Panc1 (cell line): Measurements from ENCODE around the gene RBL2. TPM values are rescaled to one million over a fixed set of nuclear protein-coding genes. Genes with fewer than 3 reads are reported as not detected.

Source experiments
- ATAC-seq: fragments of 200-7000 bp; cut with Tn5 transposase; 2 replicates; pipeline ENCODE4 v1.9.1; 2020; ENCODE audit warnings: mild to moderate bottlenecking, moderate library complexity
- BruUV-seq: library from RNA; stranded (reverse); fragments of 400-500 nt; replicated peaks from 2 replicates; lab custom pipeline; 2021; lab: Mats Ljungman, UMichigan
- CTCF ChIA-PET: fragments of 300-600 bp; sonication (Branson Sonifier 250); formaldehyde crosslinking; loops from one replicate; lab custom pipeline; 2022; ENCODE audit warnings: antibody characterized with exemption; lab: Charles Lee
- POLR2A ChIA-PET: fragments of 300-600 bp; sonication (Branson Sonifier 250); formaldehyde crosslinking; loops from one replicate; lab custom pipeline; 2022; ENCODE audit warnings: antibody characterized with exemption; lab: Charles Lee
- DNase-seq: peaks from one replicate; pipeline ENCODE4 v3.0.0-alpha.2; 2010; ENCODE audit warnings: low read depth, low spot score
- H3K27ac ChIP-seq: 2 replicates; pipeline ENCODE4 v1.5.1; 2011; ENCODE audit warnings: mild to moderate bottlenecking, low read length, inconsistent platforms
- H3K27me3 ChIP-seq: fragments of 200-500 bp; sonication (Bioruptor generic); 2 replicates; pipeline ENCODE4 v1.6.0; 2014; ENCODE audit warnings: low read length, inconsistent platforms; ENCODE audit not compliant: control insufficient read depth, insufficient read depth
- H3K36me3 ChIP-seq: fragments of 200-500 bp; sonication (Bioruptor generic); 2 replicates; pipeline ENCODE4 v1.5.1; 2014; ENCODE audit warnings: inconsistent platforms, mild to moderate bottlenecking, low read length, moderate library complexity; ENCODE audit not compliant: control insufficient read depth, insufficient read depth
- H3K4me1 ChIP-seq: 2 replicates; pipeline ENCODE4 v1.5.1; 2011; ENCODE audit warnings: inconsistent platforms, mild to moderate bottlenecking, low read length, moderate library complexity; ENCODE audit not compliant: control insufficient read depth, insufficient read depth
- H3K4me3 ChIP-seq, 2 experiments: 2 replicates each; pipeline ENCODE4 v1.5.1; 2011 to 2012; ENCODE audit warnings: low read depth in 2 of 2, low read length in 2 of 2, mild to moderate bottlenecking in 2 of 2, inconsistent platforms in 1 of 2, moderate library complexity in 1 of 2
- H3K9me3 ChIP-seq: fragments of 200-500 bp; sonication (Bioruptor generic); 2 replicates; pipeline ENCODE4 v1.5.1; 2014; ENCODE audit warnings: low read depth, mild to moderate bottlenecking, inconsistent platforms, low read length, moderate library complexity; ENCODE audit not compliant: control insufficient read depth, insufficient read depth
- POLR2AphosphoS5 ChIP-seq: IDR thresholded peaks from 2 replicates; pipeline ENCODE4 v1.6.1; 2012; ENCODE audit warnings: mild to moderate bottlenecking, low read depth, low read length, moderate library complexity
- SIN3A ChIP-seq: IDR thresholded peaks from 2 replicates; pipeline ENCODE4 v1.6.1; 2012; ENCODE audit warnings: low read depth, mild to moderate bottlenecking, low read length, moderate library complexity, borderline replicate concordance; ENCODE audit not compliant: insufficient read depth
- TCF7L2 ChIP-seq: IDR thresholded peaks from 2 replicates; pipeline ENCODE4 v1.6.1; 2011; ENCODE audit warnings: mild to moderate bottlenecking, low read depth, low read length, inconsistent platforms
- in situ Hi-C: cut with HindIII; loops from 2 replicates; pipeline ENCODE4 v1.10.0; 2016; ENCODE audit warnings: low sequenced_read_pairs, low pct_unique_long_range_greater_than_20kb
- intact Hi-C: fragments of 100-400 bp; cut with micrococcal nuclease; formaldehyde crosslinking; loops from one replicate; pipeline ENCODE4 v1.10.0; 2022; ENCODE audit not compliant: unreplicated experiment
- total RNA-seq: library from RNA; stranded (reverse); gene quantifications from one replicate; pipeline ENCODE4 v1.2.1, GENCODE V29; 2021; ENCODE audit not compliant: unreplicated experiment
- TF ChIP-seq, protein P1 (sequence below): fragments of 450-650 bp; IDR thresholded peaks from 2 replicates; pipeline ENCODE4 v1.5.1; 2017; ENCODE audit warnings: mild to moderate bottlenecking
- TF ChIP-seq, protein P2 (sequence below), 2 experiments: IDR thresholded peaks; 2 replicates each; pipeline ENCODE4 v1.6.1; 2011 to 2012; ENCODE audit warnings: low read depth in 2 of 2, control low read depth in 1 of 2, low read length in 1 of 2, mild to moderate bottlenecking in 1 of 2, moderate library complexity in 1 of 2; ENCODE audit not compliant: insufficient read depth in 1 of 2

The RBL2 gene
- total RNA-seq, 1 experiment from 2014 or later: 28.9 TPM

DNA sequence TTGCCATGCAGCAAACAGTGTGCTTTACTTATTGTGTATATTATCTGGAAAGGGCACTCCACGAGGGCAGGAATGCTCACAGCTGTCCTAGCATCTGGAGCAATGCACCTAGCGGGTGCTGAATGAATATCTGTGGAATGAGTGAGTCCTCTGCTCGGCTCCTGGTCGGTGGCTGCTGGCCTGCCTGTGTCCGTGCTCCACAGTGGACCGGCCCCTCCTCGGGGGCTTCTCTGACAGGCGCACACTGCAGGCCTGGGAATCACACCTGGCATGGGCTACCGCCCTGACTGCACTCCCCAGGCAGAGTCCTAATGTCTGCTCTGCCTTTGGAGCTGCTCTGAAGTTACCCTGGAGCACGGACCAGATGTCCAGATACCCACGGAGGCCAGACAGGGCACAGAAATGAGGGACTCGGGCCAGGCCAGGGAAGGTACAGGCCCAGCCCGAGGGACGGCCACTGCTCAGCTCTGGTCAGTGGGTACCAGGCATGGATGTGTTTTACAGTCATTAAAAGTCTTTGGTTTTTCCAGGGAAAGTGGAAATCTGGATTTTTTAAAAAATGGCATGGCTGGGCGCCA is 89.8 kb downstream of the RBL2 start:
- DNase-seq (no peak), ATAC-seq (no peak)
- no TSS peak for BruUV-seq
- H3K36me3 ChIP-seq: no peaks in the 10 kb centered on the region
- intact Hi-C loops (no loop called here), in situ Hi-C loops (no loop called here)
- ChIA-PET POLR2A (no interaction called here), CTCF (no interaction called here)
- TF ChIP-seq, protein P1, sequence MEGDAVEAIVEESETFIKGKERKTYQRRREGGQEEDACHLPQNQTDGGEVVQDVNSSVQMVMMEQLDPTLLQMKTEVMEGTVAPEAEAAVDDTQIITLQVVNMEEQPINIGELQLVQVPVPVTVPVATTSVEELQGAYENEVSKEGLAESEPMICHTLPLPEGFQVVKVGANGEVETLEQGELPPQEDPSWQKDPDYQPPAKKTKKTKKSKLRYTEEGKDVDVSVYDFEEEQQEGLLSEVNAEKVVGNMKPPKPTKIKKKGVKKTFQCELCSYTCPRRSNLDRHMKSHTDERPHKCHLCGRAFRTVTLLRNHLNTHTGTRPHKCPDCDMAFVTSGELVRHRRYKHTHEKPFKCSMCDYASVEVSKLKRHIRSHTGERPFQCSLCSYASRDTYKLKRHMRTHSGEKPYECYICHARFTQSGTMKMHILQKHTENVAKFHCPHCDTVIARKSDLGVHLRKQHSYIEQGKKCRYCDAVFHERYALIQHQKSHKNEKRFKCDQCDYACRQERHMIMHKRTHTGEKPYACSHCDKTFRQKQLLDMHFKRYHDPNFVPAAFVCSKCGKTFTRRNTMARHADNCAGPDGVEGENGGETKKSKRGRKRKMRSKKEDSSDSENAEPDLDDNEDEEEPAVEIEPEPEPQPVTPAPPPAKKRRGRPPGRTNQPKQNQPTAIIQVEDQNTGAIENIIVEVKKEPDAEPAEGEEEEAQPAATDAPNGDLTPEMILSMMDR: no peak
- TF ChIP-seq, protein P2, sequence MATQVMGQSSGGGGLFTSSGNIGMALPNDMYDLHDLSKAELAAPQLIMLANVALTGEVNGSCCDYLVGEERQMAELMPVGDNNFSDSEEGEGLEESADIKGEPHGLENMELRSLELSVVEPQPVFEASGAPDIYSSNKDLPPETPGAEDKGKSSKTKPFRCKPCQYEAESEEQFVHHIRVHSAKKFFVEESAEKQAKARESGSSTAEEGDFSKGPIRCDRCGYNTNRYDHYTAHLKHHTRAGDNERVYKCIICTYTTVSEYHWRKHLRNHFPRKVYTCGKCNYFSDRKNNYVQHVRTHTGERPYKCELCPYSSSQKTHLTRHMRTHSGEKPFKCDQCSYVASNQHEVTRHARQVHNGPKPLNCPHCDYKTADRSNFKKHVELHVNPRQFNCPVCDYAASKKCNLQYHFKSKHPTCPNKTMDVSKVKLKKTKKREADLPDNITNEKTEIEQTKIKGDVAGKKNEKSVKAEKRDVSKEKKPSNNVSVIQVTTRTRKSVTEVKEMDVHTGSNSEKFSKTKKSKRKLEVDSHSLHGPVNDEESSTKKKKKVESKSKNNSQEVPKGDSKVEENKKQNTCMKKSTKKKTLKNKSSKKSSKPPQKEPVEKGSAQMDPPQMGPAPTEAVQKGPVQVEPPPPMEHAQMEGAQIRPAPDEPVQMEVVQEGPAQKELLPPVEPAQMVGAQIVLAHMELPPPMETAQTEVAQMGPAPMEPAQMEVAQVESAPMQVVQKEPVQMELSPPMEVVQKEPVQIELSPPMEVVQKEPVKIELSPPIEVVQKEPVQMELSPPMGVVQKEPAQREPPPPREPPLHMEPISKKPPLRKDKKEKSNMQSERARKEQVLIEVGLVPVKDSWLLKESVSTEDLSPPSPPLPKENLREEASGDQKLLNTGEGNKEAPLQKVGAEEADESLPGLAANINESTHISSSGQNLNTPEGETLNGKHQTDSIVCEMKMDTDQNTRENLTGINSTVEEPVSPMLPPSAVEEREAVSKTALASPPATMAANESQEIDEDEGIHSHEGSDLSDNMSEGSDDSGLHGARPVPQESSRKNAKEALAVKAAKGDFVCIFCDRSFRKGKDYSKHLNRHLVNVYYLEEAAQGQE (IDR thresholded peaks at IDR 0.05; ENCODE audit: insufficient read depth in 1 of 2, low read depth in 2 of 2, low read length in 1 of 2): no peak
- TF ChIP-seq SIN3A (no peak), TCF7L2 (no peak)
- no peaks in the 10 kb centered on the region for H3K27me3 ChIP-seq
- H3K4me3 ChIP-seq: no peak overlapping the region
- no peaks in the 10 kb centered on the region for H3K9me3 ChIP-seq
- no peaks in the 10 kb centered on the region for H3K4me1 ChIP-seq
- no peak overlapping the region for H3K27ac ChIP-seq

DNA sequence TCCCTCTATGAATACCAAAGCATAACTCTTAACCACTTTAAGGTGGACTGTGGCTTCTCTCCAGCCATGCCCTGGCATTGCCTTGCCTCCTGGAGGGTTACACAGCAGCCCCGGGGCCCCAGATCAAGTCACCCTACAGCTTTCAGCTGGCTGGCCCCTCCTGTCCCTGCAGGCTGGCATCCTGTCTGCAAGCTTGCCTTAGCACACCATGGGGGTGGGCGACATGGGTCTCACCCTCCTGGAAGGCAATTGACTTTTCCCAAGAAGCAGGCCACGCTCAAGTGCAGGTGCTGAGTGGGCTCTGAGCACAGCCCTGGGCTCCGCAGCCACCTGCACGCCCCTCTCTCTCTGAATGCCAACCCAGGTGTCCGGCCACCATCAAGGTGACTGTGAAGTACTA is 94.5 kb downstream of the RBL2 start:
- no peak for TF ChIP-seq POLR2AphosphoS5
- no peak for TF ChIP-seq TCF7L2
- H3K27me3 ChIP-seq: no peaks in the 10 kb centered on the region
- BruUV-seq: no TSS peak
- H3K4me3 ChIP-seq: no peak overlapping the region
- no peaks in the 10 kb centered on the region for H3K9me3 ChIP-seq
- ChIA-PET POLR2A (no interaction called here), CTCF (no interaction called here)
- H3K36me3 ChIP-seq: no peaks in the 10 kb centered on the region
- ATAC-seq: no peak
- no peaks in the 10 kb centered on the region for H3K4me1 ChIP-seq
- in situ Hi-C loops: no loop called here
- DNase-seq: no peak
- H3K27ac ChIP-seq: no peak overlapping the region
- intact Hi-C loops: no loop called here

DNA sequence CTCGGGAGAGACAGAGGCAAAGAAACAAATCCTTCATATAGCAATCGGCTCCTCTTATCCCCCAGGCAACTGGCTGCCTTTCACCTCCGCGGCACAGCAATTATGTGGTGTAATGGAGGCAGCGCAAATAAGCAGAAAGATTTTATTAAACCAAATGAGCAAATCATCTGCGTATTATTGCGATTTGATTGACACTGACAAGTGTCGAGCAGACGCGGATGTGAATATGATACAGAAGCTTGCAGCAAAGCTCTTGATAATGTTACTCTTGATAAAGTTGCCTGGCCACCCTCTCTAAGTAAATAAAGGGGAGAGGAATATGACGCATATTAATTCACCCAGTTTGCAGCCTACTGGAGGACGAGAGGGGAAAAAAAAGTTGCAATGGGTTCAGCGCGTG is 95.2 kb downstream of the RBL2 start:
- POLR2A ChIA-PET: no interaction called here
- TF ChIP-seq, protein P2 (IDR thresholded peaks at IDR 0.05; ENCODE audit: insufficient read depth in 1 of 2, low read depth in 2 of 2, low read length in 1 of 2): no peak
- TF ChIP-seq, protein P1: no peak
- TF ChIP-seq POLR2AphosphoS5: no peak
- TF ChIP-seq TCF7L2: no peak
- TF ChIP-seq SIN3A: no peak
- H3K4me1 ChIP-seq: no peaks in the 10 kb centered on the region
- BruUV-seq: no TSS peak
- ATAC-seq: no peak
- H3K27me3 ChIP-seq: no peaks in the 10 kb centered on the region
- no peak for DNase-seq
- no peak overlapping the region for H3K4me3 ChIP-seq
- no peaks in the 10 kb centered on the region for H3K36me3 ChIP-seq
- no peak overlapping the region for H3K27ac ChIP-seq
- no peaks in the 10 kb centered on the region for H3K9me3 ChIP-seq
- CTCF ChIA-PET: no interaction called here
- intact Hi-C loops (no loop called here), in situ Hi-C loops (no loop called here)
